Measurements from ENCODE around the gene BRD2. TPM values are rescaled to one million over a fixed set of nuclear protein-coding genes. Genes with fewer than 3 reads are reported as not detected.

Gene BRD2
- 100 to 1,000 TPM; 133 to 195 (median 168) TPM for total RNA-seq
- long read RNA-seq, donor 1, full-length matches to known transcripts = 14 of 59 reads
- long read RNA-seq, donor 1, partial matches to known transcripts = 33 of 59 reads
- long read RNA-seq, donor 1, other reads (novel, unspliced or antisense) = 12 of 59 reads
- long read RNA-seq, donor 2, transcript BRD2-219 (9 exons, 2,338 nt) = major isoform, 26 of 51 reads
- long read RNA-seq, donor 2, partial matches to known transcripts = 19 of 51 reads
- long read RNA-seq, donor 2, other reads (novel, unspliced or antisense) = 6 of 51 reads

DNA sequence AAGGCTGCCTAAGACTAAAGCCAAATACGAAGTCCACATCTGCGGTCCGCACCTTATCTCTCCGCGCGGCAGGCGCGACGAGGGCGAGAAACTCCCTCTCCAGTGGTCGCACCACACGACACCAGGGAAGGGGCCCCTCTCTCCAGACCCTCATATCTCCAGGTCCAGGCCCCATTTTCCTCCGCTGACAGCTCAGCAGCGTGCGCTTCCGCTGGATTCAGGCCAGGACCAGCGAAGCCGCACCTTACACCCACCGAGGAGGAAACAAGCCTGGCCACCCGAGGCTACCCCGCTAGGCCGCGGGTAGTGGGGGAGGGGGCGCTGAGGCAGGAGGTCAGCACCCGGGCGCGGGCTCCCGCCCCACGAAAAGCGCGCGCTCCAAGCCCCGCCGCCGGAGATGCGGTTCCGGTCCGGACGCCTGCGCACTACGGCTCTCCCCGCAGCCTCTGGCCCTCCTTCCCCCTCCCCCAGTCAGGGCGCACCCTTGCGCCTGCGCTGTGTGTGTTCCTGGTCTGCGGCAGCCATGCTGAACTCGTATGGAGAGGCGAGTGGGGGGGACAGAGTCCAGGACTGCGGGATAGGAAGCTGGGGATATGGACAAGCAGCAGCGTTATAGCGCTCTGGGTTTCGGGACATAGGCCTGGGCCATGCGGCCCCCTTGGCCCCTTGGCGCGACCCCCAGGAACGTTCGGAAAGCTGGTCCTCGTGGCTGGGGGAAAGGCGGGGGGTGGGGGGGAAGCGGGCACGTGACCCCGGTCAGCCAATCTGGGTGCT, at the start of gene BRD2:
Gene BRD2, plus strand, starts transcription at position 502 of the 774 bp plus-strand sequence. CDS start 4,305 bp downstream, outside the sequence.
- H3K36me3 ChIP-seq (ENCODE audit: low read depth) = no peaks in the 10 kb centered on the region
- intact Hi-C loops (cut with DNase I, micrococcal nuclease) = no loop called here
- peaks cover 16% of the 10 kb centered on the region for H3K4me1 ChIP-seq (ENCODE audit: low read depth)
- TF ChIP-seq, protein P1, sequence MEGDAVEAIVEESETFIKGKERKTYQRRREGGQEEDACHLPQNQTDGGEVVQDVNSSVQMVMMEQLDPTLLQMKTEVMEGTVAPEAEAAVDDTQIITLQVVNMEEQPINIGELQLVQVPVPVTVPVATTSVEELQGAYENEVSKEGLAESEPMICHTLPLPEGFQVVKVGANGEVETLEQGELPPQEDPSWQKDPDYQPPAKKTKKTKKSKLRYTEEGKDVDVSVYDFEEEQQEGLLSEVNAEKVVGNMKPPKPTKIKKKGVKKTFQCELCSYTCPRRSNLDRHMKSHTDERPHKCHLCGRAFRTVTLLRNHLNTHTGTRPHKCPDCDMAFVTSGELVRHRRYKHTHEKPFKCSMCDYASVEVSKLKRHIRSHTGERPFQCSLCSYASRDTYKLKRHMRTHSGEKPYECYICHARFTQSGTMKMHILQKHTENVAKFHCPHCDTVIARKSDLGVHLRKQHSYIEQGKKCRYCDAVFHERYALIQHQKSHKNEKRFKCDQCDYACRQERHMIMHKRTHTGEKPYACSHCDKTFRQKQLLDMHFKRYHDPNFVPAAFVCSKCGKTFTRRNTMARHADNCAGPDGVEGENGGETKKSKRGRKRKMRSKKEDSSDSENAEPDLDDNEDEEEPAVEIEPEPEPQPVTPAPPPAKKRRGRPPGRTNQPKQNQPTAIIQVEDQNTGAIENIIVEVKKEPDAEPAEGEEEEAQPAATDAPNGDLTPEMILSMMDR (IDR thresholded peaks at IDR 0.05) = no peak
- H3K9me3 ChIP-seq = no peaks in the 10 kb centered on the region
- ATAC-seq (peak; percentile 67), DNase-seq (peak; percentile 94 to 99 (median 98))
- H3K4me3 ChIP-seq = peak within 1 kb of the TSS; percentile 66

DNA sequence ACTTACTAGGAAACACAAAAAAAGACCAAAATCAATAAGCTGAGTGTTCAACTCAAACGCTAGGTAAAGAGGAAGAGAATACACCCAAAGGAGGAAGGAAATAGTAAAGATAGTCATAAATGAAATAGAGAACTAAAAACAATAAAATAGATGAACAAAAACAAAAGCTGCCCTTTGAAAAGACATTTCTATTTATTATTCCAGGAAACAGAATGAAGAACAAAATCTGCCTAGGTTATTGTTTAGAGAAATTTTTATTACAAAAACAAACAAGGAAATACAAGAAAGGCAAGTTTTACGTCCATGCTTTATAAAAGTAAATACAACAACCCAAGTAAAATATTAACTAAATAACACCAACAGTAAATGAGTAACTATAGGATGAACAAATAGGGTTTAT, 47.7 kb upstream of the BRD2 start:
- DNase-seq (no peak), ATAC-seq (peak; percentile 55)
- TF ChIP-seq, protein P1 (IDR thresholded peaks at IDR 0.05) = no peak
- no peak overlapping the region for H3K4me3 ChIP-seq
- no peaks in the 10 kb centered on the region for H3K36me3 ChIP-seq (ENCODE audit: low read depth)
- H3K9me3 ChIP-seq = no peaks in the 10 kb centered on the region
- peaks cover 8% of the 10 kb centered on the region for H3K4me1 ChIP-seq (ENCODE audit: low read depth)
- intact Hi-C loops (cut with DNase I, micrococcal nuclease) = no loop called here

DNA sequence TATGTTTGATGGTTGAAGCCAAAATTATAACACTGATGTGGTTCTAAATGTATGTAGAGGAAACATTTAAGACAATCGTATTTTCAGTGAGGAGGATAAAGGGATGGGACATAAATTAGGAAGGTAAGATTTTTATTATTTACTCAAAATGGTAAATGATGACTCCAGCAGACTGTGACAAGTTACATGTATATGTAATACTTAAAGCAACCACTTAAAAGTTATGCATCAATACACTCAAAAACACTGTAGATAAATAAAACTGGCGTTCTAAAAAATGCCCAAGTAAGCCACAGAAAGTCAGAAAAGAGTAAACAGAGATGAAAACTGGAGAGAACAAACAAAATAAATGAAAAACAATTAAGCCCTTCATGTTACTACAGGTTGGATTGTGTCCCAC, 46.3 kb upstream of the BRD2 start:
- Histone ChIP-seq H3K4me1 (ENCODE audit: low read depth) (peaks cover 8% of the 10 kb centered on the region), H3K4me3 (no peak overlapping the region), H3K36me3 (ENCODE audit: low read depth) (no peaks in the 10 kb centered on the region), H3K9me3 (no peaks in the 10 kb centered on the region)
- ATAC-seq (no peak), DNase-seq (no peak)
- TF ChIP-seq, protein P1 (IDR thresholded peaks at IDR 0.05) = no peak
- intact Hi-C loops (cut with DNase I, micrococcal nuclease) = no loop called here

DNA sequence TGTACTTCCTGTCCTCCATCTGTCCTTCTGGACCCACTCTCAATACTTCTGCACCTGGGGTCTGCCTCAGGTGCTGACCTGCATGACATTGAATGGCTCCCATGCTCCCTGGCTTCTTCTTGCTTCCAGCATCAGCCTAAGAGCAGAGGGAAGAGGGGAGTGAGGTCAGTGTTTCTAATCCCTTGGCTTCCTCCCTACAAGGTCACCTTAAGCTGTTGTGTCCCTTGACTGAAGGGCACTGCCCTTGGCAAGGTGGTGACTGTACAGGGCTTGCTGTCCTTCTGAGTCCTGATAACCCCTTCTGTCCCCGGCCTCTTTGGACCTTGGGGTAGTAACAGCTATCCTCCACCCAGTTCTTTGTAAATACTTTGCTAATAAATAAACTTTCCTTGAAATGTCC, 37.2 kb upstream of the BRD2 start:
- Histone ChIP-seq H3K4me1 (ENCODE audit: low read depth) (no peaks in the 10 kb centered on the region), H3K36me3 (ENCODE audit: low read depth) (no peaks in the 10 kb centered on the region), H3K4me3 (no peak overlapping the region), H3K9me3 (no peaks in the 10 kb centered on the region)
- no peak for ATAC-seq
- no peak for DNase-seq
- TF ChIP-seq, protein P1 (IDR thresholded peaks at IDR 0.05) = no peak
- intact Hi-C loops (cut with DNase I, micrococcal nuclease) = loop anchor here in 1 of 2 donors (10.0 kb wide), 1 partner anchor 54 kb away; no protein-coding TSS in a partner anchor

- DNase-seq = no peak
Observed at GRCh38 chr6:32932132-32932868, 36.1 kb upstream of the BRD2 start.

More at GRCh38 chr6:32932132-32932868, 36.1 kb upstream of the BRD2 start:
- no peaks in the 10 kb centered on the region for H3K4me1 ChIP-seq (ENCODE audit: low read depth)
- H3K36me3 ChIP-seq (ENCODE audit: low read depth) = no peaks in the 10 kb centered on the region
- ATAC-seq = no peak
- H3K9me3 ChIP-seq = no peaks in the 10 kb centered on the region
- no peak overlapping the region for H3K4me3 ChIP-seq
- intact Hi-C loops (cut with DNase I, micrococcal nuclease) = loop anchor here in 1 of 2 donors (10.0 kb wide), 1 partner anchor 53 kb away; no protein-coding TSS in a partner anchor
- TF ChIP-seq, protein P1 (IDR thresholded peaks at IDR 0.05) = no peak

Data from mucosa of descending colon (tissue), 3 donors.